Measurements from ENCODE around the gene TMEM62.

The TMEM62 gene

DNA sequence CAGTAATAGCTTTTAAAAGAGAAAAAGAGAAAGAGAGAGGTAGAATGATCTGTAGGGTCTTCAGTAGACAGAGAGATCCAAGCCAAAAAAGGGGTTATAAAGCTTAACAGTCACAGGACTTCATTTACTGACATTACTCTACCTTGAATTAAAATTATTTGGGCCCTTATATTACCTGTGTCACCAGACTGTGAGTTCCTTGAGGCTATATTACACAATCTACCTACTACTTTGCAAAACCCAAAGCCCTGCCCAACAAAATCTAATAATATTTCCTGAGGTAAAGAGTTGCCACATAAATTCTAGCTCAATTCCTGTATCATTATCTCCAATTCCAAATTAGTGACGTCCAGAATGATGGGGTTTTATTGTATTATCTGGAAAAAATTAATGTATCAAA lies 29.5 kb upstream of the TMEM62 start:
- in situ Hi-C loops (cut with MboI; ENCODE audit: low sequenced_read_pairs, unreplicated experiment), result no loop called here
- TF ChIP-seq, protein P1, sequence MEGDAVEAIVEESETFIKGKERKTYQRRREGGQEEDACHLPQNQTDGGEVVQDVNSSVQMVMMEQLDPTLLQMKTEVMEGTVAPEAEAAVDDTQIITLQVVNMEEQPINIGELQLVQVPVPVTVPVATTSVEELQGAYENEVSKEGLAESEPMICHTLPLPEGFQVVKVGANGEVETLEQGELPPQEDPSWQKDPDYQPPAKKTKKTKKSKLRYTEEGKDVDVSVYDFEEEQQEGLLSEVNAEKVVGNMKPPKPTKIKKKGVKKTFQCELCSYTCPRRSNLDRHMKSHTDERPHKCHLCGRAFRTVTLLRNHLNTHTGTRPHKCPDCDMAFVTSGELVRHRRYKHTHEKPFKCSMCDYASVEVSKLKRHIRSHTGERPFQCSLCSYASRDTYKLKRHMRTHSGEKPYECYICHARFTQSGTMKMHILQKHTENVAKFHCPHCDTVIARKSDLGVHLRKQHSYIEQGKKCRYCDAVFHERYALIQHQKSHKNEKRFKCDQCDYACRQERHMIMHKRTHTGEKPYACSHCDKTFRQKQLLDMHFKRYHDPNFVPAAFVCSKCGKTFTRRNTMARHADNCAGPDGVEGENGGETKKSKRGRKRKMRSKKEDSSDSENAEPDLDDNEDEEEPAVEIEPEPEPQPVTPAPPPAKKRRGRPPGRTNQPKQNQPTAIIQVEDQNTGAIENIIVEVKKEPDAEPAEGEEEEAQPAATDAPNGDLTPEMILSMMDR (IDR thresholded peaks at IDR 0.05; ENCODE audit: borderline replicate concordance, control extremely low read depth, extremely low read depth, insufficient read depth, missing control alignments), result no peak
- DNase-seq (ENCODE audit: low spot score), result no peak

GRCh38 chr15:43104426-43104825 lies 29.0 kb upstream of the TMEM62 start:
- TF ChIP-seq, protein P1 (IDR thresholded peaks at IDR 0.05; ENCODE audit: borderline replicate concordance, control extremely low read depth, extremely low read depth, insufficient read depth, missing control alignments), result no peak
- DNase-seq (ENCODE audit: low spot score), result no peak
- in situ Hi-C loops (cut with MboI; ENCODE audit: low sequenced_read_pairs, unreplicated experiment), result no loop called here

GRCh38 chr15:43105077-43105736 lies 28.2 kb upstream of the TMEM62 start:
- in situ Hi-C loops (cut with MboI; ENCODE audit: low sequenced_read_pairs, unreplicated experiment), result no loop called here
- TF ChIP-seq, protein P1 (IDR thresholded peaks at IDR 0.05; ENCODE audit: borderline replicate concordance, control extremely low read depth, extremely low read depth, insufficient read depth, missing control alignments), result no peak
- DNase-seq (ENCODE audit: low spot score), result peak; percentile 36

GRCh38 chr15:43105778-43106485 lies 27.5 kb upstream of the TMEM62 start, which contains the start of gene UBR1:
Gene UBR1, minus strand, starts transcription at chr15:43106038. Its CDS starts 16 bp downstream, at chr15:43106022.
- in situ Hi-C loops (cut with MboI; ENCODE audit: low sequenced_read_pairs, unreplicated experiment), result no loop called here
- DNase-seq (ENCODE audit: low spot score), result peak; percentile 89
- TF ChIP-seq, protein P1 (IDR thresholded peaks at IDR 0.05; ENCODE audit: borderline replicate concordance, control extremely low read depth, extremely low read depth, insufficient read depth, missing control alignments), result no peak

GRCh38 chr15:43106486-43106829 lies 26.9 kb upstream of the TMEM62 start:
- in situ Hi-C loops (cut with MboI; ENCODE audit: low sequenced_read_pairs, unreplicated experiment), result no loop called here
- DNase-seq (ENCODE audit: low spot score), result no peak
- TF ChIP-seq, protein P1 (IDR thresholded peaks at IDR 0.05; ENCODE audit: borderline replicate concordance, control extremely low read depth, extremely low read depth, insufficient read depth, missing control alignments), result no peak

DNA sequence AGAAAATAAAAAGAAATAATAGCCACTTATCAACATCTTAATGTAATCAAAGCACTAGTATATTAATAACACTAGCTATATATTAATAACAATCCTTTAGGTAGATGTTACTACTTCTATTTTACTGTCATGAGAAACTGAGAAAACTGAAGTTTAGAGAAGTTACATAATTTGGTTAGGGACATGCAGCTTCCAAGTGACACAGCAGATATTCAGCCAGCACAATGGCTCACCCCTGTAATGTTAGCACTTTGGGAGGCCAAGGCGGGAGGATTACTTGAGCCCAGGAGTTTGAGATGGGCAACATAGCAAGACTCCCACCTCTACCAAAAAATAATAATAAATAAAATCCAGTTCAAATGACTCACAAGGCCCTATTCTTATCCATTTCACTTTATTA lies 25.6 kb upstream of the TMEM62 start:
- TF ChIP-seq, protein P1 (IDR thresholded peaks at IDR 0.05; ENCODE audit: borderline replicate concordance, control extremely low read depth, extremely low read depth, insufficient read depth, missing control alignments), result no peak
- in situ Hi-C loops (cut with MboI; ENCODE audit: low sequenced_read_pairs, unreplicated experiment), result no loop called here
- no peak for DNase-seq (ENCODE audit: low spot score)
